IPS-18c (cell line): ENCODE results near the gene PTCRA.

Experiments used
- H3K4me3 ChIP-seq: 2 replicates; pipeline ENCODE4 v1.7.0; 2013; ENCODE audit warnings: low read depth, mild to moderate bottlenecking, low read length, moderate library complexity; ENCODE audit not compliant: insufficient read depth
- H3K9me3 ChIP-seq: one replicate; pipeline ENCODE4 v1.6.1; 2013; ENCODE audit warnings: mild to moderate bottlenecking, low read length, moderate library complexity; ENCODE audit not compliant: control insufficient read depth, insufficient read depth

PTCRA gene

DNA sequence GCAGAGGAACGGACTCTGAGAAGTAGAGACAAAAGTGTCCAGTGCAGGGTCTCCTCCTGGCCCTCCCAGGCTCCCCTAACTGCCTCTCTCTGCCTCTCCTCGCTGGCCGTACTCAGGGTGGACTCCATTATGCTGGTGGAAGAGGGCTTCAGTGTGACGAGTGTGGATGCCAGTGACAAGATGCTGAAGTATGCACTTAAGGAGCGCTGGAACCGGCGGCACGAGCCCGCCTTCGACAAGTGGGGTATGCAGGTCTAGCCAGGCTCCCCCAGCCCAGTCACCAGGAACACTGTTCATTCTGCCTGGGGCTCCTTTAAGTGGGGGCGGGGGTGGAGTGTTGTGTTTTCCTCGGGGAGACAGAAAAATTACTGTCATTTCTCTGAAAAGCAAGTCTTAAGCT, 46.2 kb downstream of the PTCRA start:
- Histone ChIP-seq H3K4me3 (no peak overlapping the region), H3K9me3 (peaks cover 3% of the 10 kb centered on the region)

DNA sequence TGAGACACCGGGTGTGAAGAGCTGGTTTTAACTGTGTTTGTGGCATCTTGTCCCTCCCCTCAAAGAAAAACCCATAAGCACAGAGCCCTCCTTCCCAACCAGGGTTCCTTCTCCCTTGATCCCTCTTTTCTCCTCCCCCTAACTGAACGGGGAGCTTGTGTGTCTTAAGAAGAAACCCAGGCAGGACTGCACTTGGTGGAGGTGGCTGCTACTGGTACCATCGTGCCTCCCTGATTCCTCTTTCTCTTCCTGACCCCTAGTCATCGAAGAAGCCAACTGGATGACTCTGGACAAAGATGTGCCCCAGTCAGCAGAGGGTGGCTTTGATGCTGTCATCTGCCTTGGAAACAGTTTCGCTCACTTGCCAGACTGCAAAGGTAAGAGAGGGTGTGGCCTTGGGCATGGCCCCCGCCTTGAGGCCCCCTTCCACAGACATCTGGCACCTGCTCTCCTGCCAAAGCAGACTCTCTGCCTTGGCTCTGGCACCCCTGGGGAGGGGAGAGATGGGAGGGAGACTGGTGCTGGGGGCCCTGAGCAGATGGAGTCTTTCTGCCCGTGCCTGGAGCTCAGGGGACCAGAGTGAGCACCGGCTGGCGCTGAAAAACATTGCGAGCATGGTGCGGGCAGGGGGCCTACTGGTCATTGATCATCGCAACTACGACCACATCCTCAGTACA, 46.8 kb downstream of the PTCRA start:
- no peak overlapping the region for H3K4me3 ChIP-seq
- H3K9me3 ChIP-seq, result peaks cover 3% of the 10 kb centered on the region

DNA sequence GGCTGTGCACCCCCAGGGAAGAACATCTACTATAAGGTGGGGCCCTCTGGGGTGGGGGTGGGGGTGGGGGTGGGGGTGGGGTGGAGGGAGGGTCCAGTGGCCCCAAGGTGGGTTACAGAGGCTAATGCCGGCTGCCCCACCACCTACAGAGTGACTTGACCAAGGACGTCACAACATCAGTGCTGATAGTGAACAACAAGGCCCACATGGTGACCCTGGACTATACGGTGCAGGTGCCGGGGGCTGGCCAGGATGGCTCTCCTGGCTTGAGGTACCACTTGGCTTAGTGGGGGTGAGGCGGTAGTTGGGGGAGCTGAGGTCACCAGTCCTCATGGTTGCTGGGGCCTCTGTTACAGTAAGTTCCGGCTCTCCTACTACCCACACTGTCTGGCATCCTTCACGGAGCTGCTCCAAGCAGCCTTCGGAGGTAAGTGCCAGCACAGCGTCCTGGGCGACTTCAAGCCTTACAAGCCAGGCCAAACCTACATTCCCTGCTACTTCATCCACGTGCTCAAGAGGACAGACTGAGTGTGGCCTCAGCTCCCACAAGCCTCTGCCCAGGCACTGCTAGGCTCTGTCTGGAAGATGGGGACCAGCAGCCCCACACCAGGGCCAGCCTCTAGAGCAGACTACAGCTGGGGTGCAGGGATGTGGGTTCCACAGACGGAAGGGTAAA, 47.5 kb downstream of the PTCRA start:
- Histone ChIP-seq H3K9me3 (peaks cover 3% of the 10 kb centered on the region), H3K4me3 (no peak overlapping the region)

GRCh38 chr6:42963855-42964605, 48.2 kb downstream of the PTCRA start:
- Histone ChIP-seq H3K9me3 (peaks cover 3% of the 10 kb centered on the region), H3K4me3 (no peak overlapping the region)

DNA sequence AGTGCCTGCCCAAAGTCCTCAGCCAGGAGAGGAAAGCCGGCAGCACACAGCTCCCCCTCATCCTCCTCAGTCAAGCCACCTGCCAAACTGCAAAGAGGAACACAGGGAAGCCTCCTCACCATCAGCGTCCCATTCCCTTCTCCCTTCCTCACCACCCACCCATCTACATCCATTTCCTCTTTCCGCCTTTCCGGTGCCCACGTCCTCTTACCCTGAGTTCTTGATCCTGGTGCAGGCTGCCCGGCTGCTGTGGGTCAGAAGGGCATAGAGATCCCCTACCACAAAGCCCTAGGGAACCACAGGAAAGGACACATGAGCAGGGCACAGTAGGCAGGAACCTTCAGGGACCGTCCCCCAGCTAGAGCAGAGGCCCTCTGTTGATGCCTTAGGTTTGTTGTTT, 50.7 kb downstream of the PTCRA start:
- H3K4me3 ChIP-seq, result no peak overlapping the region
- no peaks in the 10 kb centered on the region for H3K9me3 ChIP-seq

DNA sequence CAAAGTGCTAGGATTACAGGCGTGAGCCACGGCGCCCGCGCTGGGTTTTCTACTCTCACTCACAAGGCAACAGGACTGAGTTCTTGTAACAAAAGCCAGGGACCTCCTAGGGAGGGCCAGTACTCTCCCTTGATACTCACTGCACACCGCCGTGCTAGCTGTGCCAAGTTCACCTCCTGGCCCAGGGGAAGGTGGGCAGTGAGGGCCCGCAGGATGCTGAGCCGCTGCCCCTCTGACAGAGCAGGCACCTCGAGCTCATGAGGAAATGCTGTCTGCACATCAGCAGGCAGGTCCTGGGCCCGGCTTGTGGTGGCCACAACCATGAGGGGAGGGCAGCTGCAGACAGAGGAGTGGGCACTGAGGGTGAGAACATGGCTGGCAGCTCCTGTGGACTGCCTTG, 51.4 kb downstream of the PTCRA start:
- no peaks in the 10 kb centered on the region for H3K9me3 ChIP-seq
- H3K4me3 ChIP-seq, result no peak overlapping the region

DNA sequence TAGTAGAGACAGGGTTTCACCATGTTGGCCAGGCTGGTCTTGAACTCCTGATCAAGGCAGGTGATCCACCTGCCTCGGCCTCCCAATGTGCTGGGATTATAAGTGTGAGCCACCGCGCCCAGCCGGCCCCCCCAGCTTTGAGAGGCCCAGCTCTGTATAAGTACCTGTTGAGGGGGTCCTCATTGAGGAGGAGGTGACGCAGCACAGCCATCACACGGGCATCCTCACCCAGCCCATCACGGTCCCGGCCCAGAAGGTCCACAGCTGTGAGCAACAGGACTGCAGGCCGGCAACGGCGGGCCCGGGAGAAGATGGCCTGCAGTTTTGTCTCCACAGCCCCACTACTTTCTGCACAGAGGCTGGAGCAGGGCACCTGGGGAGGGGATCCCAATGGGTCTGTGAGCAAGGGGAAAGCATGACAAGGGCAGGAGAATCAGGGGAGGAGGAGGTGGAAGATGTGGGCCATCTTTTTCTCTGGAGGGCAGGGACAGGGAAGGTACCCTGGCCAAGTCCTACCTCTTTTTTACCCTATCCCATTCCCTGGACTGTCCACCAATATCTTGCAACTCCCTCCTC, 52.4 kb downstream of the PTCRA start:
- Histone ChIP-seq H3K9me3 (no peaks in the 10 kb centered on the region), H3K4me3 (no peak overlapping the region)

DNA sequence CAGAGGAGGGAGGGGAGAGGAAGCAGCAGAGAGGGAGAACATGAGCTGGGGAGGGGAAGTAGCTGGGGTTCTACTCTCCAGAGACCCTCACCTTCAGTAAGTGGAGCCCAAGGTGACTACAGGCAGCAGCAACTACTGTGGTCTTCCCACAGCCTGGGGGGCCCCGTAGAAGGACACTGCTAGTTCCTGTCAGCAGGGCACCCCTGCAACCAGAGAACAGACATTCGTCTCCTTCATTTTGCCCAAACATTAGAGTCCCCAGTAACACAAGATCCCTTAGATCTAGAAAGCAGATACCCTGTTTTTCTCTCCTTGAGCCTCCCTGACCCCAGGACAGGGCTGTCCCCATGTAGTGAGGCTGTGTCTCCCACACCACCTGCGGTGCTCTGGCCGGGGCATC, 52.9 kb downstream of the PTCRA start:
- Histone ChIP-seq H3K9me3 (no peaks in the 10 kb centered on the region), H3K4me3 (no peak overlapping the region)

GRCh38 chr6:42969431-42969830, 53.6 kb downstream of the PTCRA start:
- Histone ChIP-seq H3K9me3 (no peaks in the 10 kb centered on the region), H3K4me3 (no peak overlapping the region)

DNA sequence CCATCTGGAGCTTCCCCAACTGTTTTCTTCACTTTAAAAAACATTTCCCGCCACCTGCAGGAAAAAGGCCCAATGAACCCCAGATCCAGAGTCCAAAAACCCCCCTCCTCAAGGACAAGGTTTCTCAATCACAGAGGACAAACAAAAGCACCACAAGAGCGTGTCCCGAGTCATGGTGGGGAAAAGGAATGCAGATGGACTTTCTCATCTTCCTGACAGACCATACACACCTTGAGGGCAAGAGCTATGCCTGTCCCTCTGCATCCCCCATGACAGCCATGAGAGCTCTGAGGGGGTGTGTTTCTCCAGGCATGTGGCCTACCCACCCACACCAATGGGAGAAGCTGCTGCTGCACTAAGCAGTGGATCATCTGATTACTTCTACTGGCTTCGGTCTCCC, 54.1 kb downstream of the PTCRA start:
- Histone ChIP-seq H3K9me3 (no peaks in the 10 kb centered on the region), H3K4me3 (no peak overlapping the region)

DNA sequence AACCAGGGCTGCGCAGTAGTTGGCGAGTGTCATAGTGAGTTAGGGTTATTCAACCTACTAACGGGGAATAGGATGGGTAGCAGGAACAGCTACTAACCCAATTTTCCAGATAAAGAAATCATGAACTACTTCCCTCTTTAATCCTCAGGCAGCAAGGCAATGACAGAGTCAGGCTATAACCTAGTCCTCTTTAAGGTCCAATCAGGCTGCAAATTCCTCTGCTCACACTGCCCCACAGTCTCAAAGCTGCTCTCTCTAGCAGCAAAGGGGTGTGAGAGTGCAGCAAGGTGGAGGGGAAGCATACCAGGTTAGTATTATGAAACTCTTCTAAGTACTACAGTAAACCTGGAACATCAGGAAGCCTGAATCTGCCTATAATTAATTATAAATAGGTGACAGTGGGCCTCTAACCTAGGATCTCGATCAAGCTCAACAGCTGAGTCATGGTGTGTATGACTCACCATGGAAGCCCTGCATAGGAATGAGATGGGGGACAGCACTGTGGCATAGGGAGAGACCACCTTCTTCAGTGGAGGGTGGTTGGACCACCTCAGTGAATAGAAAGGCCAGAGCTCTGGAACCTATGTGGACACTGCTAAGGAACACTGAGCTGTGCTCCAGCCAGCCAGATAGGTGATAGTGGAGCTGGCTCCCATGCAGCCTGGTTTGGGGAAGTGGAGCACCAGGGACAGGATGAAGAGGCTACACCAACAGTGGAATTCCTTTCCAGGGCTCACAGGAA, 55.2 kb downstream of the PTCRA start:
- H3K9me3 ChIP-seq, result no peaks in the 10 kb centered on the region

DNA sequence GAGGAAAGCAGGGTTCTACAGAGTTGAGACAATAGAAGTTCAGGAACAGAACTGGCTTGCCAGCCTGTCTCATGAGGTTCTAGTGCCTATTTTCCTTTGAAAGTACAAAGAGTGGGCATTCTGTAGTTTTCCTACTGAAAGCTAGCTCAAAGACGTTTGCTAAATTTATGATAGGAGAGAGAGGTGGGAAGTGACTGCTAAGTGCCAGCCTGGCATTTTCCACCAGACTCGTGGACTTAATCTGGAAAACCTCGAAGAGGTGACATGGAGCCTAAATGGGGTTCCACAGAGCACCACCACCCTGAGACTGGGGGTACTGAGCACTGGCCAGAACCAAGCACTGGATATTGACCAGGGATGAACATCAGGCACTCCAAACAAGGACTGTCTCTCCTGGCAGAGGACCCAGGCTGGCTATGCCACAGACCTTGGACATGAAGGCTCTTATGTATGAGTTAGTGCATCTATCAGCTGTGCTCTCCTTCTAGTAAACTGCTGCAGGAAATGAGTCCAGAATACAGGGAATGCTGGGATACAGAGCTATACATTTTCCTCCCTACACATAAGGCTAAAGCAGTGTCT, 56.0 kb downstream of the PTCRA start:
- no peak overlapping the region for H3K4me3 ChIP-seq

More for the DNA sequence above, 55.2 kb downstream of the PTCRA start:
- H3K4me3 ChIP-seq, result no peak overlapping the region

GRCh38 chr6:42973926-42974325, 58.1 kb downstream of the PTCRA start:
- Histone ChIP-seq H3K4me3 (no peak overlapping the region), H3K9me3 (no peaks in the 10 kb centered on the region)

More for the DNA sequence above, 56.0 kb downstream of the PTCRA start:
- H3K9me3 ChIP-seq, result no peaks in the 10 kb centered on the region

- H3K9me3 ChIP-seq, result no peaks in the 10 kb centered on the region
- no peak overlapping the region for H3K4me3 ChIP-seq
These were observed 59.2 kb downstream of the PTCRA start for GRCh38 chr6:42974919-42975505.
